HepG2 (cell line): ENCODE results near the gene RCE1. TPM values are rescaled to one million over a fixed set of nuclear protein-coding genes. Genes with fewer than 3 reads are reported as not detected.

Experiments
- ATAC-seq: fragments of 200-7000 bp; cut with Tn5 transposase; 3 replicates; pipeline ENCODE4 v1.9.1; 2020; ENCODE audit warnings: mild to moderate bottlenecking, moderate library complexity
- BruUV-seq: library from RNA; stranded (reverse); fragments of 400-500 nt; replicated peaks from 2 replicates; lab custom pipeline; 2021; lab: Mats Ljungman, UMichigan
- CTCF ChIA-PET: fragments of 300-600 bp; formaldehyde crosslinking; extraction: SDS; loops from one replicate; lab custom pipeline; 2021; ENCODE audit warnings: low total read pairs, inconsistent platforms, low intra/inter-chr PET ratio; lab: Yijun Ruan, JAX
- POLR2A ChIA-PET: fragments of 350-600 bp; sonication (Branson Sonifier 250); formaldehyde crosslinking; loops from one replicate; lab custom pipeline; 2020; ENCODE audit warnings: antibody characterized with exemption, inconsistent platforms; lab: Yijun Ruan, JAX
- DNase-seq: peaks from one replicate; pipeline ENCODE4 v3.0.0-alpha.2; 2015; ENCODE audit warnings: low spot score
- FAIRE-seq: peaks from 3 replicates; lab custom pipeline; 2011; peaks lifted over from hg19 to GRCh38; lab: Jason Lieb, UNC
- H2AFZ ChIP-seq: one replicate; pipeline ENCODE4 v1.6.1; 2011; ENCODE audit warnings: low read length, inconsistent platforms
- H3K27ac ChIP-seq: fragments of 300-600 bp; 3 replicates; pipeline ENCODE4 v1.8.0; 2011; ENCODE audit warnings: mixed run types, mild to moderate bottlenecking, mixed read lengths, low read length, inconsistent platforms; ENCODE audit not compliant: insufficient read depth; ENCODE audit errors: extremely low read length
- H3K27me3 ChIP-seq, 2 experiments: fragments of 200-600 bp in 1 of 2; 2 replicates in 1 of 2; 3 replicates in 1 of 2; pipeline versions ENCODE4 v1.6.0 to v1.8.0; 2011; ENCODE audit warnings: low read length in 2 of 2, mild to moderate bottlenecking in 2 of 2, moderate library complexity in 2 of 2, inconsistent platforms in 1 of 2; ENCODE audit not compliant: insufficient read depth in 2 of 2, control insufficient read depth in 1 of 2
- H3K36me3 ChIP-seq, 2 experiments: fragments of 200-600 bp in 1 of 2; replicated peaks in 1 of 2; 2 replicates in 1 of 2; 3 replicates in 1 of 2; pipeline versions ENCODE4 v1.5.1 to v1.8.0; 2011; ENCODE audit warnings: low read length in 2 of 2, inconsistent platforms in 1 of 2; ENCODE audit not compliant: insufficient read depth in 2 of 2, control insufficient read depth in 1 of 2
- H3K4me1 ChIP-seq: 2 replicates; pipeline ENCODE4 v1.5.1; 2012; ENCODE audit warnings: low read length, inconsistent platforms; ENCODE audit not compliant: insufficient read depth
- H3K4me2 ChIP-seq: 2 replicates; pipeline ENCODE4 v1.6.0; 2011; ENCODE audit warnings: low read depth, low read length, inconsistent platforms
- H3K4me3 ChIP-seq, 3 experiments: fragments of 200-600 bp in 1 of 3; sonication (generic), shearing (Covaris generic) in 1 of 3; replicated peaks in 1 of 3; 2 replicates each; pipeline ENCODE4 v1.5.1; 2011 to 2016; ENCODE audit warnings: low read length in 3 of 3, inconsistent platforms in 2 of 3, low read depth in 2 of 3, mild to moderate bottlenecking in 2 of 3, control low read depth in 1 of 3, mixed read lengths in 1 of 3; ENCODE audit not compliant: insufficient read depth in 1 of 3
- H3K79me2 ChIP-seq: one replicate; pipeline ENCODE4 v1.6.1; 2011; ENCODE audit warnings: low read length, inconsistent platforms; ENCODE audit not compliant: insufficient read depth
- H3K9ac ChIP-seq: 2 replicates; pipeline ENCODE4 v1.6.0; 2011; ENCODE audit warnings: mild to moderate bottlenecking, low read depth, low read length, inconsistent platforms; ENCODE audit not compliant: insufficient read depth
- H3K9me3 ChIP-seq: 2 replicates; pipeline ENCODE4 v1.5.1; 2012; ENCODE audit warnings: mild to moderate bottlenecking, low read length
- H4K20me1 ChIP-seq: 2 replicates; pipeline ENCODE4 v1.6.0; 2011; ENCODE audit warnings: inconsistent platforms, mild to moderate bottlenecking, low read length, moderate library complexity; ENCODE audit not compliant: insufficient read depth
- AGO2 ChIP-seq: fragments of 200-400 bp; formaldehyde crosslinking; optimal IDR thresholded peaks from 2 replicates; pipeline ENCODE3; 2017; ENCODE audit warnings: mild to moderate bottlenecking, low read depth, low read length, moderate library complexity
- FOXK1 ChIP-seq: sonication (generic); formaldehyde crosslinking; IDR thresholded peaks from 2 replicates; pipeline ENCODE4 v1.4.0; 2020; ENCODE audit warnings: low read depth, missing genetic modification reagents, borderline replicate concordance
- HNF4A ChIP-seq: sonication (generic); formaldehyde crosslinking; IDR thresholded peaks from 2 replicates; pipeline ENCODE4 v1.4.0; 2020; ENCODE audit warnings: missing genetic modification reagents
- KLF12 ChIP-seq: sonication (generic); formaldehyde crosslinking; IDR thresholded peaks from 2 replicates; pipeline ENCODE4 v1.4.0; 2020; ENCODE audit warnings: missing genetic modification reagents, borderline replicate concordance
- MLLT10 ChIP-seq: sonication (generic); formaldehyde crosslinking; IDR thresholded peaks from 2 replicates; pipeline ENCODE4 v1.4.0; 2020; ENCODE audit warnings: missing genetic modification reagents
- POLR2A ChIP-seq, 2 experiments: IDR thresholded peaks; 2 replicates each; pipeline ENCODE4 v1.6.1; 2011; ENCODE audit warnings: low read depth in 2 of 2, low read length in 2 of 2, mild to moderate bottlenecking in 1 of 2, moderate library complexity in 1 of 2; ENCODE audit not compliant: insufficient read depth in 1 of 2
- POLR2G ChIP-seq: fragments of 200-400 bp; formaldehyde crosslinking; IDR thresholded peaks from 2 replicates; pipeline ENCODE4 v1.6.1; 2018; ENCODE audit warnings: mild to moderate bottlenecking, low read depth, low read length, moderate library complexity
- PRMT3 ChIP-seq: sonication (generic); formaldehyde crosslinking; IDR thresholded peaks from 2 replicates; pipeline ENCODE4 v1.8.1; 2022; ENCODE audit warnings: low read depth, mild to moderate bottlenecking, moderate library complexity, missing genetic modification reagents, borderline replicate concordance
- ZBTB7A ChIP-seq: sonication (generic); formaldehyde crosslinking; IDR thresholded peaks from 2 replicates; pipeline ENCODE4 v1.8.0; 2022; ENCODE audit warnings: mild to moderate bottlenecking, missing genetic modification reagents
- ZNF672 ChIP-seq: sonication (generic); formaldehyde crosslinking; IDR thresholded peaks from 2 replicates; pipeline ENCODE4 v1.8.1; 2022; ENCODE audit warnings: missing genetic modification reagents
- ZNF766 ChIP-seq: sonication (generic); formaldehyde crosslinking; IDR thresholded peaks from 2 replicates; pipeline ENCODE4 v1.5.0; 2020; ENCODE audit warnings: missing genetic modification reagents, borderline replicate concordance
- ZNF878 ChIP-seq: sonication (generic); formaldehyde crosslinking; IDR thresholded peaks from 2 replicates; pipeline ENCODE4 v1.8.1; 2023; ENCODE audit warnings: mild to moderate bottlenecking, missing genetic modification reagents, moderate library complexity
- ZSCAN31 ChIP-seq: sonication (generic); formaldehyde crosslinking; IDR thresholded peaks from 2 replicates; pipeline ENCODE4 v1.5.0; 2020; ENCODE audit warnings: low read depth, mild to moderate bottlenecking, missing genetic modification reagents
- WGBS: methylation state at CpG from one replicate; pipeline ENCODE4 v1.1.6; 2017; ENCODE audit warnings: low lambda C conversion rate; 5-methylcytosine and 5-hydroxymethylcytosine counted together
- in situ Hi-C: cut with HindIII; loops from 2 replicates; pipeline ENCODE4 v1.10.0; 2017; ENCODE audit warnings: low pct_unique_long_range_greater_than_20kb; ENCODE audit not compliant: extremely low pct_ligation_motif_present
- intact Hi-C: fragments of 100-400 bp; cut with micrococcal nuclease; formaldehyde crosslinking; loops from one replicate; pipeline ENCODE4 v1.10.0; 2022; ENCODE audit not compliant: unreplicated experiment
- polyA plus RNA-seq, 8 experiments: library from polyadenylated mRNA; depleted of rRNA in 3 of 8; stranded (reverse) in 7 of 8; unstranded in 1 of 8; fragments of >200 nt; fragmentation: Illumina TruSeq in 4 of 8; extraction: Trizol in 4 of 8; gene quantifications; 2 replicates each; pipeline versions ENCODE4 v1.2.1 to v1.2.3, GENCODE V29; 2011 to 2016; ENCODE audit warnings: low read depth in 4 of 8, missing spikeins in 1 of 8, mixed read lengths in 1 of 8; ENCODE audit not compliant: insufficient read depth in 1 of 8
- total RNA-seq, 5 experiments: library from RNA; depleted of rRNA; stranded (reverse); fragments of >200 nt; fragmentation: Illumina TruSeq; extraction: Trizol; gene quantifications; 2 replicates each; pipeline ENCODE4 v1.2.3, GENCODE V29; 2016; ENCODE audit warnings: low read depth in 1 of 5
- TF ChIP-seq, protein P1 (sequence below): sonication (generic); formaldehyde crosslinking; IDR thresholded peaks from 2 replicates; pipeline ENCODE4 v1.4.0; 2020; ENCODE audit warnings: missing genetic modification reagents
- TF ChIP-seq, protein P2 (sequence below): sonication (generic); formaldehyde crosslinking; IDR thresholded peaks from 2 replicates; pipeline ENCODE4 v1.8.0; 2023; ENCODE audit warnings: mild to moderate bottlenecking, missing genetic modification reagents

The RCE1 gene
- total and polyA plus RNA-seq, 2 of the 13 experiments (the other 11 are each of a cell fraction or from before 2014, with no cell fraction given), result 22.2 to 22.4 TPM

DNA sequence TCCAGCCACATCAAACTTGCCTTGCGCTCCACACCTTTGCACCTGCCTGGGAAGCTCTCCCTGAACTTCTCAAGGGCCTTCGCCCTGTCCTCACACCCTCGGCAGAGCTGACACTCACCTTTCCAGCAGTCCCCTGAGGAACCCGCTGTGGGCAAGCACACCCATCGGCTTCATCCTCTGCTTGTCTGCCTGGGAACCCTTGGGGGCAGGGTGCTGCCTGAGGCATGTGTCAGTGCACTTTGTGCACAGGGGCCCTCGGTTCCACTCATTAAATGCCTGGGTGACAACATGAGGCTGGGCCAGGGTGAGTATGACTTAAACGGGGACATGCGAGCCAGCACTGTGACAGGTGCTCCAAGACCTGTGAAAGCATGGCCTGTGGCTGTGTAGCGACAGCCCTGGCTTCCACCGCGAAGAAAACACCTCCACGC lies 11.0 kb downstream of the RCE1 start:
- Histone ChIP-seq H2AFZ (no peak overlapping the region), H3K27ac (no peak overlapping the region), H3K4me2 (no peak overlapping the region), H3K9me3 (no peaks in the 10 kb centered on the region), H3K4me3 (no peak overlapping the region), H3K9ac (no peak overlapping the region), H3K79me2 (no peaks in the 10 kb centered on the region), H4K20me1 (no peaks in the 10 kb centered on the region), H3K4me1 (peaks cover 11% of the 10 kb centered on the region), H3K27me3 (no peaks in the 10 kb centered on the region), H3K36me3 (peaks cover 13 to 16% of the 10 kb centered on the region in 2 experiments; a peak in 3 of 5 replicates)
- FAIRE-seq (no peak), ATAC-seq (no peak), DNase-seq (no peak)
- in situ Hi-C loops, result no loop called here
- no TSS peak for BruUV-seq
- POLR2A ChIA-PET, result interaction anchor here (2.7 kb wide), 1 partner anchor 11 kb away, joined by 24 read pairs; the partner anchor contains the start of gene RCE1
- intact Hi-C loops, result no loop called here
- CTCF ChIA-PET, result no interaction called here
- peak in 1 of 2 experiments; percentile 12; a peak in 1 of 4 replicates for TF ChIP-seq POLR2A (IDR thresholded peaks at IDR 0.05; ENCODE audit: insufficient read depth in 1 of 2, low read depth in 2 of 2, low read length in 2 of 2)
- no peak for TF ChIP-seq FOXK1 (CRISPR knock-in tag)
- WGBS, result 99% methylated on average over 8 of the region's 12 CpGs

DNA sequence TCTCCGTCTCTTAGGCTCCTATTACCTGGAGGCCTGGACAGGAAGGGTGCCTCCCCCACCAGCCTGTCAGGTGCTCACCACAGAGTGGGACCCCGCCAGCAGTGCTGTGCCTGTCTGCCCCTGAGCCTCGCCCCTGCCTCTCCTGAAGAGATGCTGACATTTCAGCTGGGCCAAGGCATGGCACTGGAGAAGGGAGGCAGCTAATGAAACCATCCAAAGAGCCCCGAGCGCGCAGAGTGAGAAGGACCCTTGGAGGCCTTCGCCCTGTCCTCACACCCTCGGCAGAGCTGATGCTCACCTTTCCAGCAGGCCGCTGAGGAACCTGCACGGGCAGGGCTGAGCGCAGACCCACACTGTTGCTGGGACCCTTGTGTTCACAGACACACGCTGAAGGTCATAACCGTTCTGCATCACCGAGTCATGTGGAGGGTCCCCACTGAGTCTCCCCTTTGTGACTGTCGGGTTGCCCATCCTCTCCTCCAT lies 11.5 kb downstream of the RCE1 start:
- FAIRE-seq (no peak), ATAC-seq (no peak)
- in situ Hi-C loops, result no loop called here

More for the DNA sequence above, 11.5 kb downstream of the RCE1 start:
- H3K9me3 ChIP-seq, result no peaks in the 10 kb centered on the region
- H3K4me1 ChIP-seq, result peaks cover 11% of the 10 kb centered on the region
- no peak overlapping the region for H2AFZ ChIP-seq
- H3K79me2 ChIP-seq, result no peaks in the 10 kb centered on the region
- intact Hi-C loops, result no loop called here
- TF ChIP-seq, protein P1, sequence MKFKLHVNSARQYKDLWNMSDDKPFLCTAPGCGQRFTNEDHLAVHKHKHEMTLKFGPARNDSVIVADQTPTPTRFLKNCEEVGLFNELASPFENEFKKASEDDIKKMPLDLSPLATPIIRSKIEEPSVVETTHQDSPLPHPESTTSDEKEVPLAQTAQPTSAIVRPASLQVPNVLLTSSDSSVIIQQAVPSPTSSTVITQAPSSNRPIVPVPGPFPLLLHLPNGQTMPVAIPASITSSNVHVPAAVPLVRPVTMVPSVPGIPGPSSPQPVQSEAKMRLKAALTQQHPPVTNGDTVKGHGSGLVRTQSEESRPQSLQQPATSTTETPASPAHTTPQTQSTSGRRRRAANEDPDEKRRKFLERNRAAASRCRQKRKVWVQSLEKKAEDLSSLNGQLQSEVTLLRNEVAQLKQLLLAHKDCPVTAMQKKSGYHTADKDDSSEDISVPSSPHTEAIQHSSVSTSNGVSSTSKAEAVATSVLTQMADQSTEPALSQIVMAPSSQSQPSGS, result no peak
- no peak for TF ChIP-seq KLF12 (CRISPR knock-in tag)
- TF ChIP-seq, protein P2, sequence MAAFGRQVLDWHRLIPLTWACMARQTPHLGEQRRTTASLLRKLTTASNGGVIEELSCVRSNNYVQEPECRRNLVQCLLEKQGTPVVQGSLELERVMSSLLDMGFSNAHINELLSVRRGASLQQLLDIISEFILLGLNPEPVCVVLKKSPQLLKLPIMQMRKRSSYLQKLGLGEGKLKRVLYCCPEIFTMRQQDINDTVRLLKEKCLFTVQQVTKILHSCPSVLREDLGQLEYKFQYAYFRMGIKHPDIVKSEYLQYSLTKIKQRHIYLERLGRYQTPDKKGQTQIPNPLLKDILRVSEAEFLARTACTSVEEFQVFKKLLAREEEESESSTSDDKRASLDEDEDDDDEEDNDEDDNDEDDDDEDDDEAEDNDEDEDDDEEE (CRISPR knock-in tag), result no peak
- 0 out of 2 replicates have a peak, but pooled peaks have one; percentile 33 for TF ChIP-seq POLR2G
- no peak for TF ChIP-seq ZNF878
- no peak for TF ChIP-seq PRMT3 (CRISPR knock-in tag)
- TF ChIP-seq MLLT10 (CRISPR knock-in tag), result no peak
- TF ChIP-seq ZNF766 (CRISPR knock-in tag), result no peak
- TF ChIP-seq ZSCAN31 (CRISPR knock-in tag), result no peak
- no peak for TF ChIP-seq ZNF672 (CRISPR knock-in tag)
- no peak for TF ChIP-seq HNF4A (CRISPR knock-in tag)
- TF ChIP-seq AGO2, result peak; percentile 22
- TF ChIP-seq ZBTB7A (CRISPR knock-in tag), result no peak
- 99% methylated on average over 13 of the region's 15 CpGs for WGBS
- H3K27me3 ChIP-seq, result no peaks in the 10 kb centered on the region
- DNase-seq, result no peak
- H3K4me3 ChIP-seq, result no peak overlapping the region
- H3K9ac ChIP-seq, result no peak overlapping the region
- CTCF ChIA-PET, result no interaction called here
- no peak overlapping the region for H3K4me2 ChIP-seq
- BruUV-seq, result no TSS peak
- no peaks in the 10 kb centered on the region for H4K20me1 ChIP-seq
- POLR2A ChIA-PET, result interaction anchor here (1.4 to 2.7 kb wide), 3 partner anchors 11 to 121 kb away, joined by 5 to 24 read pairs (median 6); partner anchors contain the start of genes C11orf86 and RCE1
- peaks cover 9 to 10% of the 10 kb centered on the region in 2 experiments; a peak in 3 of 5 replicates for H3K36me3 ChIP-seq
- H3K27ac ChIP-seq, result no peak overlapping the region
